HG03175 (cell line): ENCODE measurements around the gene NRCAM.

Source experiments
- ATAC-seq: cut with Tn5 transposase; IDR thresholded peaks from one replicate; pipeline ENCODE4 v1.9.1; 2021; ENCODE audit warnings: mild to moderate bottlenecking, moderate library complexity; ENCODE audit not compliant: unreplicated experiment

The NRCAM gene

DNA sequence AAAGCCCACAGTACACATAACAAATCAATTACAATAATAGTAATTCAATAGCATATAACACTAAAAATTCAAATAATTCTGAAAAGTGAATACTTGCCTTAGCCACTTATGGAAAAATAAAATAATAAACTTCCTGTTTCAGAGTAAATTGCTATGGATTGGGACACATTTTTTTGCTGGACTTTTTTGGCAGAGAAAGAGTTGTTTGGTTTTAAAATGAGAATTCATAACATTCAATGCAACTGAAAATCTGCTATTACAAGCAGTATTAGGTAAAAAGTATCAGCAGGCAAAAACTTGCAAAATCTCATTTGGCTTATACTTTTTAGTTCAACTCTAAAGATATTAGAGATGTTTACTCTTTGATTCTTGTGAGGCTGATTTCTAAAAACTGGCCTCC, 141.7 kb downstream of the NRCAM start:
- no peak for ATAC-seq

DNA sequence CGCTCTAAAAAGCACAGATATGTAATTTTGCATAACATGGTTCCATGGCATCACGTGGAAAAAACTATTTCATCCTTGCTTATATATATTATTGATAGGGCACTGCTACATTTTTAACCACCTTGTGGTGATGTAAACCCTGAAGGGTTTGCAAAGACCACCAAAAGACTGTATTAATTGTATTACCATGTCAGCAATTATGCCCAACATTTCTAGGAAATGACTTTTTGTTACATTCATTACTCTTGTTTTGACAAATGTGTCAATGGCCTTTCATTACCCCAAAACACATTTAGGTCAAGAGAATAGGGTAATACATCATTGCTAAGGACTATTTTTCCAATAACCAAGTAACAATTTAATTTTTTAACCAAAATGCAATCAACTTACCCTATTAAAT, 142.2 kb downstream of the NRCAM start:
- ATAC-seq = no peak

DNA sequence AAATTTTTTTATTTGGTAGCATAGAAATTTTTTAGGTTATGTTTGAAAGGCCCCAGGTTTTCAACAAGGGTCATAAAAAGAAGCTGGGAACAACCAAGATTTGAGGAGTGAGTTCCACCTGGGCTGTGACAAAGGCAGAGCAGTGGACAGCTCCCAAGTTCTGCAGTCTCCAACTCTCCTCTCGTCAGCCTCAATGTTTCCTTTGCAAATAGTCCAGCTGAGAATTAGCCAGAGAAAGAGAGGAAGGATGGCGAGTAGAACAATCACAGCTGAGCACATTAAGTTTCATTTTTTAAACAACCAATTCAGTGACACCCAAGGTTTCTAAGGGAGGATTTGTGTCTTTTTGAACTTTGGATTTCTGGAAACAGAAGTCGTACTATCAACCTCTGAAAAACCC, 143.2 kb downstream of the NRCAM start:
- ATAC-seq = no peak

DNA sequence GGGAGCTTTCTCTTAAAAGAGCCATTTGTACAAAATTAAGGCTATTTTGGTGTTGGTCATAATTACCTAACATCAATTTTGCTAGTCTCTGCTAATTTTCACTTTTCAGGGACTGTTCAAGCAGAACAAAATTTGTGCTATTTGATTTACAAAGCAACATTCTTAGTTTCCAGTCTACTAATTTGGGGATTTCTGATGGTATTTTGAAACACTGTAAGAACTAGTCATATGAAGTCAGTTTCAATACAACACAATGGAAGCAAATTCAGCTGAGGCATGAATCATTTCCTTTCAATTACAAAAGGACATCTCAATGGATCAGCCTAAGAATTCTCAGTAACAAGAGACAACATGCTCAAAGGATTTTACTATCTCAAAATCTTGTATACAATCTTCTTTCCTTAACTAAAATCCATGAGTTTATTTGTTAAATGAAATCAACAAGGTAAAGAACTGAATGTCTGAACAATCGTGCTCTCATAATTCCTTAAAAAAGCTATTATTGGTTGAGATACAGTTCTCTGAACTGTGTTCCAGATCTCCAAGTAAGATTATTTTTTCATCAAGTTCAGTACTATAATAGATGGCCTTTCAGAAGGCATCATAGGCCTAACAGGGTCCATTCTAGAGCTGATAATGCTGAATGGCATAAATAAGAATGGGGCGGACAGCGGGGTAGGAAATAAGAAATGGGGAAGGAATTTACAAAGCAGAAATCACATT, 144.6 kb downstream of the NRCAM start:
- no peak for ATAC-seq

DNA sequence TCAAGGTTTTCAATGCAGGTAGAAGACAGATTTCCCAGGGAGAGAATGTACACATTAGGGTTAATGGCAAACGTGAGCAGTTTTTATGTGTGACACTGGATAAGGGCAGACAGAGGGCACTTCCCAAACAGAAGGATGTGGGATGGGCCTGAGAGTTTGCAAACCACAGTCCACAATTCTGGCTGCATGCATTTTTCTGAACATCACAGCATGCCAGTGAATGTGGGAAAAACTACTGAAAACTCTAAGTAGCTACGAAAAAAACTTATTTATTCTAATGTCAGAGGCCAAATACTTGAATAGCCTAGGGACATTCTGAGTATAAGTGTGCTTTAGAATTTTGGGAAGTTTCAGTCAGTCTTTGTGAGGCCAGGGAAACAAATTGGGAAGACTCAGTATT, 145.9 kb downstream of the NRCAM start:
- no peak for ATAC-seq

DNA sequence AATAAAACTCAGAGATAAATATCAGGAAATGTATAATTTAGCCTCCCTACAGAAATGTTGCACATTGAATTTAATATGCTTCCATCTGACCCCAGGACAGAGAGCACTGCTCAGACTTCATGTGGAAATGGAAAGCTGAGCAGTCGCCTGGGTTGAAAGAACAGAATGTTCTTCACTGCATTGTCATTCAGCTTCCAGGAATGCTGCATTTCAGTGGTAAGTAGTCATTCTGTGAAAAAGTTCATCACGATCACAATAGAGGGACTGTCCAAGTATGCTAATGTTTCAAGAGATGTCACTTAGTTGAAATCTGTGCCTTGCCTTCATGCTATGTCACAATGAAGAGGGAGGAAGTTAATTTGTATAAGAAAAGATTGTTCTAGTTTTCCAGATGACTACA, 147.3 kb downstream of the NRCAM start:
- no peak for ATAC-seq

DNA sequence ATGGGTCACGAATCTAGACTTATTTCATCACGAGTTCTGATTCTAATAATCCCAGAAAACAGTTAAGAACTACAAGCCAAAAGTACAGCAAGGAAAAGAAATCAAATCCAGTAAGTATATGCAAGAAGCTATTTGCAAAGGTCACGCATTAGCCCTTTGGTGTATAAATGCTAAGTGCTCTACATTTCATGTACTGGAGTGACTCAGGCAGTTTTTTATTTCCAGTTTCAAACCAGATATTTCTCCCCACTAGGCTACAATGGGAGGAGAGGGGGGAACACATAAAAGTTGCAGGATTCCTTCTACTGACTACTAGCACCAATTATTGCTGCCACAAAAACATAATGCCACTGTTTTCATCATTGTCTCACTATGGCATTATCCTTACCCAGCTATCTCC, 148.0 kb downstream of the NRCAM start:
- ATAC-seq = no peak

DNA sequence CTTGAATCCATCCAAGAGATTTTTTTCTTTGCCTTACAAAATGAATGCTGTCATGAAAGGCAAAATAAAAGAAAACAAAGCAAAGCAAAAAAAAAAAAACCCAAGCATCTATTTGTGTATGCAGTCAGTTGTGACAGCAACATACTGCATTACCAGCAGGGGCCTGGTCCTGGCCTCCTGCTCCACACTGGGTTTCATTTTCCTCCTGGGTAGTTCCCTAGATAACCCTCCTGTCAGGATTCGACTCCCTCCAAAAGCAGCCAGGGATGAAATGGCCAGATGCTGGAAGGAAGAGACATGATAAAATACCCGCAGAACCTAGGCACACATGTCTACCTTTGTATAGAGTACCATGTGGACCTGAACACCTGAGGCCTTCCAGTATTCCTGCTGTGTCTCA, 148.6 kb downstream of the NRCAM start:
- ATAC-seq = no peak

DNA sequence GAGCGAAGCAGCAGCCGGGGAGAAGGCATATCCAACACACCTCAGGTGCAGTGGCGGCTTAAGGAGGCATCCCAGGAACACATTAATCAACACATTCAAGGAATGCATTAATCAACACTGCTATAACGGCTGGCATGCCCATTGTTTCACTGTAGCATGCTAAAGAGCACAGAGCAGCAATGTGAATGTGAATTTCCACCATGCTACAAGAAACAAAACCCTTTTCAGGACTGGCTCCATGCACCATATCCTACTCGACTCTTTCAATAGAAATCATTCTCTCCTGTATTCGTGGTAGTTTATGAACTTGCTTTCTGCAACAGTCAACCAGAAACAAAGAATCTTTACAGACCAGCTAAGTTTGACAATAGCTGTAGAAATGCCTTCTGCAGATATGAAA, 149.0 kb downstream of the NRCAM start:
- no peak for ATAC-seq

DNA sequence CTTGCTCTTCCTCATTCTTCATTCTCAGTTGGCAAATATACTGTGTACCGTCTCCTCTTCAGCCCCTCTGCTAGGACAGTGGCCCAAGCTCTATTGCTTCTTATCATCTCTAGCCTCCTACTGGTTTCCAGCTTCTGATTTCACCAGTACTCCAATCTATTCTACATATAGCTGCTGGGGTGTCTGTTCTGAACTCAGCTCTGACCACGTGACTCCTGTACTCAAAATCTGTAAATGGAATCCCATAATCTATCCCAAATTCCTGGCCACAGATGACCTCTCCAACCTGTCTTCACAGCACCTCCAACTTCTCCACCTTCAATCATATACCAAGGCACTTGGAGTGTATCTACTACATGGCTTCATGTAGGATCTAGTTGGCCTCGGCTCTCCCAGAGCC, 152.9 kb downstream of the NRCAM start:
- no peak for ATAC-seq

DNA sequence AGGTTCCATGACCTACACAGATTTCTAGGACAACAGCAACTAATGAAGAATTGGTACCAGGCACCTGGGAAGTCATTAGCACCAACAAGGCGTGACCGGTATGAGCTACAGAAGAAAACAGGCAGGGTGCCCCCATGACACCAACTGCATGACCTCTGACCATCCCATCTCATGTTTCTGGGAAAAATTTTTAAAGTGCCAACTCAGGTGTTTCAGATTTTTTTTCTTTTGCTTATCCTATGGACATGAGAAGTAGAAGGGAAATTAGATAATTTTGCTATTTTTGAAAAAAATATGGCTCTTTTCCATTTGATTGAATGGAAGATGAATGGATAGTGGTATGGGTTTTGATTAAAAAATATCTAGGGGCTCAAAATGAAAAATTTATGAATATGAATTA, 154.8 kb downstream of the NRCAM start:
- ATAC-seq = no peak

DNA sequence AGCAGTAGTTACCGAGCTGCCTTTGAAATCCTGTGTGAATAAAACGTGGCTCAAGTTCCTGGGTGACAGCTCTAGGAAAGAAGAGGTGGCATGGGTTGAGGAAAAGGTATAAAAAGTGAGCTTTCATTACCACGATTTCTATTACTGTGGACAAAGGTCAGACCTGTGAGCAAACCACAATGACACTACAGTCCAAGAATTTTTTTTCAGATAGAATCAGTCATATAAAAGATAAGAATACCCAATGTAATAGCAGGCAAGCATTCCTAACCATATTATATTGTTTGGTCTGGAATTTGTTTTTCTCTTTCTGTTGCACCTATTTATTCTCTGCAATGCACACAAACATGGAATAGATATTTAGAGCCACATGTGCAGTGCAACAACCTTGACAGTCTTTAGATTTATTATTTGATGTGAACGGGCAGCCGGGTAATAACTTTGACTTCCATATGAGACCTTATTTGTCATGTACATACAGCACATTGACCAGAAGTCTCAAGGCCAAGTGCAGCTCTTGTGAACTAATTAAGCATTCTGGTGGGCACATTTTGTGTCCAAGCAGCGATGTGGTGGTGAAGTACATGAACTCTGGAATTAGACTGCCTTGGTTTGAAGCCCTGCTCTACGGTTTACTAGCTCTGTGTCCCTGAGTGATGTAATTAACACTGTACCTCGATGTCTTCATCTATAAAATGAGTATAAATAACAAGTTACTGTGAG, 156.8 kb downstream of the NRCAM start:
- no peak for ATAC-seq

DNA sequence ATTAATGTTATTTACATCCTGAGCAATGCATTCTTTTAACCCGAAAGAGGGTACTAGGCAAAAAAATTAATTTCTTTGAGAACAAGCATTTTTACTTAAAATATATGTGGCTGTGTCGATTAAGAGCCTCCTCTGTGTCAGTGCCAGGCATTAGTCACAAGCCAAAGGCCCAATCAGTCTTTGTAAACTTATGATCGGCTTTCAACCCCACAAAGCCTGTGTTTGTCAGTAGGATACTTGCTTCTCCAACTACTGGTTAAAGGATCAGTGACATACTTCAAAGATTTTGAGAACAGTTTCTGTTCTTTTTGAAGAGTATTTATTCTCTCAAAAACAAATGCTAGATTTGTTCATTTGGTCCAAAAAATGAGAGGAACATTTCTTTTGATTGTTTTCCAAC, 159.3 kb downstream of the NRCAM start:
- ATAC-seq = no peak

DNA sequence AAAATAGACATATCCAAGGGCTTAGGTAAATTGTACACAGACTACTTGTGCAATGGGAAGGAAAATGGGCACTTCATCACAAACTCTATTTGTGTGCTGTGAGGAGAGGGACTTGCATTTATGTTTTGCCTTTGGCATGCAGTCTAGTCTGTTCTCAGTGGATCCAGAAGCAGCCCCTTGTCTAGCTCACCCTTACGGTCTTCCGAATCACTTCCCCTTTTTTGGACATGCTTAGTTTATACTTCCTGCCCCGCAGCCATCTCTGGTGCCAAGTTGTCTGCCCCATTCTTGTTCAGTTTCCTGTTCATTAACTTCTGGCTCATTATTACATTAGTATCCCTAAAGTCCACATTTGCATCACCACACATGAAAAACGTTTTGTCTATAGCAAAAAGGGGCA, 161.6 kb downstream of the NRCAM start:
- peak; percentile 99 for ATAC-seq

DNA sequence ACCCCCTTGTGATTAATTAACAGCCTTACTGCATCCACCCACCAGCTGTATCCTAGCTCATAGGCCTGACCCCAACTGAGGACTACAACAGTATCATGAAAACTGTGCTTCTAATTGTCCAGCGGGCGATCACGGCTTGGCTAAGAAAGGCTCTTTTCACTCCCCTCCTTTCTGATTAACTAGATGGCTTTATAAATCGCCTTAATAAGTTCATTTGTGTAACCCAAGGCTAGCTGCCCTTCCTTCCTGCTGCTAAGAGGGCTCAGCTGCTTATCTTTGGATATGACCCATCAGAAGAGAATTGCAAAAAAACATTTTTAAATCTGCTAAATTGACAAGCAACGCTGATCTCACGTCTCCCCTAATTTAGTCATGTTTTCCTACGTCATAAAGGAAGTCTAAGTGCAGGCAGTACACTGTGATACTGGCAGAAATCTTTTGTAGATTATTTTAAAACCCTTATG, 163.1 kb downstream of the NRCAM start:
- ATAC-seq = no peak

DNA sequence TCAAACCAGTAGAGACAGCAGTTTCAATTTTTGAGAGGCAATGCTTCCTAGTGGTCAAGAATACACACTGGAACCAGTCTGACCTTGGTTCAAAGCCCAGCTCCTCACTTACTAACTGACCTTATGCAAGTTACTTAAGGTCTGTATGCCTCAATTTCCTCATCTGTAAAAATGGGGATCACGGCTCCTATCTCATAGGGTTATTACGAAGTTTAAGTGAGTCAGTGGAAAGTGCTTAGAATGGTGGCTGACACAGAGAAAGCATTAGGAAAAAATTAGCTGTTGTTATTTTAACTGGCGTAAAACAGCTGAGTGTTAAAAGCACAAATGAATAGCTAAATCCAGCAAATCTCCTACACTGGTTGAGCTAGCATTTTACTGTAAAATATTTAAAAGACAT, 163.7 kb downstream of the NRCAM start:
- no peak for ATAC-seq

DNA sequence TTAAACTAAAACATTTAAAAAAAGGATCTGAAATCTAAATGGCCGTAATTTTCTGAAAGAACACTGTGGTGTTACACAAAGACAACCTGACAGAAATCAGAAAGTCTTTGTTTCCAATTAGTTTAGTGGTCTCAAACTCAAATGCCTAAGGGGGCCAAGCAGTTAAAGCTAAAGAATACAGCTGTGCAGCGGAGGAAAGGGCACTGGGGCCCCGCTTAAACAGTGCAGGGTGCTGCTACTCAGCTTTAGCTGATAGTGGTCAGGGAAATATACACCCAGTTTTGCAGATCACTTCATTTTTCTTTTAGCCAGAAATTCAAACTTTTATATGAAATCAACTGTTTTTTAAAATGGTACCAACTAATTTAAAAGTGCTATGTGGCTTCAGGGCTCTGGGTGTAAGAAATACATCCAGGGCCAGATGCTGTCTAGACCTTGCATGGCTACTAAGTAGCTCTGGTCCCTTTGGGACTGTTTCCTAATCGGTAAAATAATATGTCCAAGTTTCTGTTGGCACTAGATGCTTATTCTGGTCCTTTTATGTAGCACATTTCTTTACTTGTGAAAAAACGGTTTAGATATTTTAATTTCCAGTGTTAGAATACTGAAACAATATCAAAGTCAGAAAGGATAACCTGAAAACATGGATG, 164.3 kb downstream of the NRCAM start:
- no peak for ATAC-seq

DNA sequence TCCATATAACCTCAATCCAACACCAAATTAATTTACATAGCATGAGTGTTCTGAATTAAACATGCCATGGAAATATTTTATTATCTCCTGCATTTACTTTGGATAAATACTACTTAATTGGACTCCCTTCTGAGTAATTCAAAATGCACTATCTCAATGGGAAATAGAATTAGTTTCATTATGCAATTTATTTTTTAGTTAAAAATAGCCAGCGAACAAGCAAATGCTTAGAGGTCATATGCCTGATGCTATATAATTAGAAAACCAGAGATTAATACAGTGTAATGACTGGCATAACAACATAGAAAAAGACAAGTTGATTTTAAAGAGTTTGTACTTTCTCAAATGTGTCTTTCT, 165.1 kb downstream of the NRCAM start:
- no peak for ATAC-seq

DNA sequence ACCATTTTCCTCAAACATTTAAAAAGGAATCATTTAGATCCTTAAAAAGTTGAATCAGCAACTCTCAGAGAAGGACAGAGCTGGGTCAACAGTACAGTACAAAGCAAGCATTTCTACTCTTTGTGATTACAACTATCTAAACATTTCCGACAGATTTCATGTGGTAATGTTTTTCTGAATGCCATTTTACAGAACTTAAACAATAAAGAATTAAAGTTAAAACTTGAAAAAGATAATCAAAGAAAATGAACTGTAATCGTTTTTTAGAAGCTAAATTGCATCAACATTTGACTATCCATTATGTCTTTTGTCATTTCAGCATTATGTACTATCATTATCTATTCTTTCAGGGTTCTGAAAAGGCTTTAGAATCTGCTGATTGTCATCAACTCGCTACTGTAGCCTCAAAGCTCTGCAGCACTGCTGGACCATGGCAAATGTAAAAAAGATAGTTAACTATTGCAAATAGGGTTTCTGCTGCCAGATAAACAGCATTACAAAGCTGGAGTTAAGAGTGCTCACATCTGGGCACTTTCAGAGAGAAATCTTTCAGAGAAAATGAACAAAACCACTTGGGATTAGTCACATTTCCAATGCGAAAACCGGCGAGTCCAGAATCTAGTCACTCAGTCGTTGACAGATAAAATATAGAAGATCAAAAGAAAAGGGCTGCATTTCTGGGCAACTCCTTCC, 165.6 kb downstream of the NRCAM start:
- ATAC-seq = no peak

DNA sequence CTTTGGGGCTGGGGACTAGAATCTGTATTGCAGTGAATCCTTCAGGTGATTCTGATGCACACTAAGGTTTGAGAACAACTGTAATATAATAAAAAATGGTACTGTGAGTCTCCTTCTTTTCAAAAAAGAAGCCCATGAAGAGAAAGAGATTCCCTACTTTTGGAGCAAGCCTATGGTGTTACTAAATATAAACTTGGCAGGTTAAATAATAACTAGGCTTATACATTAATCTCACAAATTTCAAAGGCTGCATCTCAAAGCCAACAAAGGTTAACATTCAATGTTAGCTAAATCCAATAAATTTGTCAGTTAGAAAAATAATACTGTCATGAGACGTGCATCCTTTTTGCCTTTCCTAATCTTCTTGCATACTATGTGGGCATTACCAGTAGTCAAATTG, 166.4 kb downstream of the NRCAM start:
- no peak for ATAC-seq

DNA sequence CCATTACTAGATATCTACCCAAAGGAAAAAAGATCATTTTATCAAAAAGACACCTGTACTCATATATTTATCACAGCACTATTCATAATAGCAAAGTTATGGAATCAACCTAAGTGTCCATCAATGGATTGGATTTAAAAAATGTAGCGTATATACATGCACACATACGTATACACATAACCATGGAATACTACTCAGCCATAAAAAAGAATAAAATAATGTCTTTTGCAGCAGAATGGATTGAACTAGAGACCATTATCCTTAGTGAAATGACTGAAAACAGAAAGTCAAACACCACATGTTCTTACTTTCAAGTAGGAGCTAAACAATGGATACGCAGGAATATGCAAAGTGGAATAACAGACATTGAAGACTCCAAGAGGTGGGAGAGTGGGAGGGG, 168.4 kb downstream of the NRCAM start:
- no peak for ATAC-seq
